Gastroesophageal sphincter (tissue), 3 donors: ENCODE data around the gene IL13.

Experiments
- CTCF ChIP-seq, 4 experiments: fragments of 200-600 bp in 2 of 4; fragments of 450-650 bp in 2 of 4; sonication (generic) in 1 of 4; IDR thresholded peaks; one replicate each; pipeline ENCODE4 v1.5.1; 2017 to 2019; ENCODE audit warnings: antibody characterized with exemption in 4 of 4, mild to moderate bottlenecking in 2 of 4, moderate library complexity in 2 of 4
- EP300 ChIP-seq: sonication (generic); formaldehyde crosslinking; IDR thresholded peaks from one replicate; pipeline ENCODE4 v1.6.1; 2017; ENCODE audit warnings: antibody characterized with exemption, mild to moderate bottlenecking
- POLR2A ChIP-seq, 2 donors: fragments of 450-650 bp; IDR thresholded peaks; one replicate each; pipeline ENCODE4 v1.6.1; 2017; ENCODE audit warnings: antibody characterized with exemption in 2 of 2, mild to moderate bottlenecking in 2 of 2, moderate library complexity in 1 of 2
- POLR2AphosphoS5 ChIP-seq: sonication (generic); formaldehyde crosslinking; IDR thresholded peaks from one replicate; pipeline ENCODE4 v1.6.1; 2017; ENCODE audit warnings: antibody characterized with exemption

GRCh38 chr5:132681476-132681831, 23.5 kb downstream of the IL13 start:
- TF ChIP-seq POLR2A (IDR thresholded peaks at IDR 0.05) (no peak), EP300 (no peak), CTCF (IDR thresholded peaks at IDR 0.05) (no peak), POLR2AphosphoS5 (no peak)
